Hepatocyte (in vitro differentiated cells): ENCODE data around the gene SGCD. TPM values are rescaled to one million over a fixed set of nuclear protein-coding genes. Genes with fewer than 3 reads are reported as not detected.

Source experiments
- DNase-seq: peaks from one replicate; pipeline ENCODE4 v3.0.0-alpha.2; 2016; ENCODE audit warnings: low spot score
- H2AFZ ChIP-seq: fragments of 200-600 bp; sonication (generic); 2 replicates; pipeline ENCODE4 v1.6.0; 2016; ENCODE audit warnings: antibody characterized with exemption, mild to moderate bottlenecking
- H3K27ac ChIP-seq: fragments of 200-600 bp; sonication (generic); 2 replicates; pipeline ENCODE4 v1.5.1; 2016; ENCODE audit warnings: mild to moderate bottlenecking
- H3K27me3 ChIP-seq: fragments of 200-600 bp; sonication (generic); 2 replicates; pipeline ENCODE4 v1.6.1; 2016
- H3K36me3 ChIP-seq: fragments of 200-600 bp; sonication (generic); replicated peaks from 2 replicates; pipeline ENCODE4 v1.5.1; 2016; ENCODE audit warnings: low read depth; ENCODE audit not compliant: insufficient read depth
- H3K4me1 ChIP-seq: fragments of 200-600 bp; sonication (generic); 2 replicates; pipeline ENCODE4 v1.5.1; 2016; ENCODE audit warnings: mild to moderate bottlenecking, moderate library complexity; ENCODE audit not compliant: insufficient read depth
- H3K4me2 ChIP-seq: fragments of 200-600 bp; sonication (generic); 2 replicates; pipeline ENCODE4 v1.6.0; 2016
- H3K4me3 ChIP-seq: fragments of 200-600 bp; sonication (generic); 2 replicates; pipeline ENCODE4 v1.5.1; 2016; ENCODE audit warnings: mild to moderate bottlenecking
- H3K79me2 ChIP-seq: fragments of 200-600 bp; sonication (generic); 2 replicates; pipeline ENCODE4 v1.6.0; 2017; ENCODE audit warnings: mild to moderate bottlenecking
- H3K9me2 ChIP-seq: fragments of 200-600 bp; sonication (generic); replicated peaks from 2 replicates; pipeline ENCODE4 v1.6.0; 2017; ENCODE audit warnings: mild to moderate bottlenecking; ENCODE audit not compliant: insufficient read depth
- H3K9me3 ChIP-seq: fragments of 200-600 bp; sonication (generic); 2 replicates; pipeline ENCODE4 v1.5.1; 2016; ENCODE audit warnings: low read depth, mild to moderate bottlenecking
- H4K20me1 ChIP-seq: fragments of 200-600 bp; sonication (generic); 2 replicates; pipeline ENCODE4 v1.6.0; 2016; ENCODE audit warnings: mild to moderate bottlenecking; ENCODE audit not compliant: insufficient read depth, poor library complexity, severe bottlenecking
- CTCF ChIP-seq: fragments of 200-600 bp; sonication (generic); IDR thresholded peaks from 2 replicates; pipeline ENCODE4 v1.5.1; 2016; ENCODE audit warnings: antibody characterized with exemption, mild to moderate bottlenecking; ENCODE audit not compliant: poor library complexity
- EZH2 ChIP-seq: fragments of 200-600 bp; sonication (generic); IDR thresholded peaks from 2 replicates; pipeline ENCODE4 v1.6.1; 2016; ENCODE audit warnings: antibody characterized with exemption, mild to moderate bottlenecking, borderline replicate concordance
- EZH2phosphoT487 ChIP-seq: fragments of 200-600 bp; sonication (generic); IDR thresholded peaks from one replicate; pipeline ENCODE4 v1.6.1; 2018; ENCODE audit warnings: antibody characterized with exemption, mild to moderate bottlenecking, low read depth, moderate library complexity; ENCODE audit not compliant: unreplicated experiment, severe bottlenecking
- WGBS: methylation state at CpG from one replicate; pipeline ENCODE4 v1.1.6; 2016; ENCODE audit warnings: low lambda C conversion rate; ENCODE audit errors: missing lambda C conversion rate; 5-methylcytosine and 5-hydroxymethylcytosine counted together
- polyA plus RNA-seq: library from polyadenylated mRNA; unstranded; fragments of >200 nt; fragmentation: Nextera tagmentation; extraction: Ambion mirVana; gene quantifications from 2 replicates; pipeline ENCODE4 v1.2.1, GENCODE V29; 2016
- total RNA-seq: library from RNA; depleted of rRNA; stranded (reverse); fragments of >200 nt; gene quantifications from 2 replicates; pipeline ENCODE4 v1.2.3, GENCODE V29; 2014

The SGCD gene
- total and polyA plus RNA-seq, 2 experiments from 2014 or later, result 3.8 to 8.8 TPM

DNA sequence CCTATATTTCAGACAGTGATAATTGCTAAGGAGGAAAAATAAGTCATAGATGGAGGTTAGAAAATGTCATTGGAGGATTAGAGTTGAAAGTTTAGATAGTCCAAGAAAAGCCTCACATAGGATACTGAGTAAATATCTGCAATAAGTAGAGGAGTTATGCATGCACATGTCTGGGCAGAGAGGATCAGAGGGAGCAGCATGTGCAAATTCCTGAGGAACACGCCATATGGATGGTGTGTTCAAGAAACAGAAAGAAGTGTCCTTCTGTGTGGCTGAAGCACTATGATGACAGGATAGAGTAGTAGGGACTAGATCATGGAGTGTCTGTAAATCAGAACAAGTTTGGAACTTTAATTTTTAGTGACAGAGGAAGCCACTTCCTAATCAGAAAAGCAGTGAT lies 52.2 kb downstream of the SGCD start:
- H3K4me3 ChIP-seq, result no peak overlapping the region
- no peak overlapping the region for H3K4me2 ChIP-seq
- H3K27ac ChIP-seq, result no peak overlapping the region

DNA sequence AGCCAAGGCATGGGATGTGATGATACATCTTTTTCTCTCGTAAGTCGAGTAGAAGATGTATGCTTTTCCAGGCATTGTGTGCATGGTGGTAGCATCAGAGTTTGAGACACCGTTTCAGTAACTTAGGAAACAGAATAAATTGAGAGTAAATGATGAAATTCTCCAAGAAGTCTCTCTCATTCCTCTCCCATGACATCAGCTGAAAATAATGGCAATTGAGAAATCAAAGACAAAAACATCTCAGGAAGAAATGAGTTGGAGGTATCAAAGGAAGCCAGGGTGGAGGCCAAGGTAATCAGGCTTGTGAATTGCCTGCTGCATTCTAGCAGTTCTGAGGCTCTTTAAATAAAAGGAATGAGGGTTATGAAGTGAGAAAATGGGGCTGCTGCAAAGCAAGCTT lies 53.9 kb downstream of the SGCD start:
- peaks cover 4% of the 10 kb centered on the region for H3K4me1 ChIP-seq
- H3K27me3 ChIP-seq, result no peaks in the 10 kb centered on the region
- H3K36me3 ChIP-seq, result no peaks in the 10 kb centered on the region
- no peaks in the 10 kb centered on the region for H3K79me2 ChIP-seq
- no peak for TF ChIP-seq EZH2
- TF ChIP-seq CTCF, result no peak
- no peak for TF ChIP-seq EZH2phosphoT487
- H3K9me2 ChIP-seq, result no peaks in the 10 kb centered on the region
- H3K4me3 ChIP-seq, result no peak overlapping the region
- no peaks in the 10 kb centered on the region for H4K20me1 ChIP-seq
- H3K4me2 ChIP-seq, result no peak overlapping the region
- peak; percentile 16 for DNase-seq
- no peak overlapping the region for H2AFZ ChIP-seq
- no peaks in the 10 kb centered on the region for H3K9me3 ChIP-seq
- no peak overlapping the region for H3K27ac ChIP-seq
- WGBS, result 96% methylated on average over 3 of the region's 3 CpGs

More for the DNA sequence above, 52.2 kb downstream of the SGCD start:
- Histone ChIP-seq H3K4me1 (no peaks in the 10 kb centered on the region), H3K36me3 (no peaks in the 10 kb centered on the region), H3K79me2 (no peaks in the 10 kb centered on the region), H3K27me3 (no peaks in the 10 kb centered on the region), H4K20me1 (no peaks in the 10 kb centered on the region), H2AFZ (no peak overlapping the region), H3K9me3 (no peaks in the 10 kb centered on the region), H3K9me2 (no peaks in the 10 kb centered on the region)
- no peak for DNase-seq
- TF ChIP-seq EZH2 (no peak), EZH2phosphoT487 (no peak), CTCF (no peak)
- 84% methylated on average over 1 of the region's 1 CpG for WGBS

GRCh38 chr5:156383510-156384265 lies 56.7 kb downstream of the SGCD start:
- Histone ChIP-seq H3K36me3 (no peaks in the 10 kb centered on the region), H2AFZ (no peak overlapping the region), H3K79me2 (no peaks in the 10 kb centered on the region), H3K27me3 (no peaks in the 10 kb centered on the region), H3K9me3 (no peaks in the 10 kb centered on the region), H3K4me2 (no peak overlapping the region), H4K20me1 (no peaks in the 10 kb centered on the region), H3K27ac (no peak overlapping the region), H3K9me2 (no peaks in the 10 kb centered on the region), H3K4me1 (peaks cover 7% of the 10 kb centered on the region), H3K4me3 (no peak overlapping the region)
- TF ChIP-seq EZH2phosphoT487, result no peak
- DNase-seq, result no peak
- 86% methylated on average over 5 of the region's 5 CpGs for WGBS

DNA sequence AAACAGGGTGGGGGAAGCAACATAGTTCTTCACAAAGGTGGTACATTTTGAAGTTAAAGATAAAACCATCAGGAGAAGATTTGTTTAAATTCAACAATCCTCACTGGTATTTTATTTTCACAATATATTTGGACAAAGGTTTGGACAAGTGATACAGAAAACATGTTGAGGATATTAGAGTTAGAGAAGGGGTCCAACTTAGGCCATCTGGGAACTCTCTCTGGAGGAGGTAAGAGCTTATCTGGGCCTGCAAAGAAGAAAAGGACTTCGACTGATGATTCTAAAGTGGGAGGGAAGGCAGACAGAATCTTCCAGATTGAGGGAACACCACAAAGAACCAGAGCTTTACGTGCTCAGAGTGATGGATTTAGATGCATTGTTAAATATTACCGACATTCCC lies 58.5 kb downstream of the SGCD start:
- H3K27me3 ChIP-seq, result no peaks in the 10 kb centered on the region
- H2AFZ ChIP-seq, result no peak overlapping the region
- DNase-seq, result no peak
- H3K4me2 ChIP-seq, result no peak overlapping the region
- WGBS, result 87% methylated on average over 3 of the region's 3 CpGs
- H3K4me1 ChIP-seq, result peaks cover 7% of the 10 kb centered on the region
- no peaks in the 10 kb centered on the region for H3K9me2 ChIP-seq
- no peaks in the 10 kb centered on the region for H3K36me3 ChIP-seq
- no peak overlapping the region for H3K4me3 ChIP-seq
- TF ChIP-seq EZH2 (no peak), EZH2phosphoT487 (no peak), CTCF (no peak)
- no peaks in the 10 kb centered on the region for H3K79me2 ChIP-seq
- H4K20me1 ChIP-seq, result no peaks in the 10 kb centered on the region
- H3K9me3 ChIP-seq, result no peaks in the 10 kb centered on the region
- no peak overlapping the region for H3K27ac ChIP-seq
